Upper lobe of left lung (tissue), 4 donors: ENCODE measurements around the gene TFF1.

Experiments used
- POLR2A ChIP-seq, 4 donors: fragments of 450-650 bp; IDR thresholded peaks; one replicate each; pipeline ENCODE4 v1.5.1; 2016 to 2017; ENCODE audit warnings: antibody characterized with exemption in 4 of 4, mild to moderate bottlenecking in 2 of 4
- POLR2AphosphoS5 ChIP-seq, 2 donors: sonication (generic); formaldehyde crosslinking; IDR thresholded peaks; one replicate each; pipeline ENCODE4 v1.5.1; 2017; ENCODE audit warnings: antibody characterized with exemption in 2 of 2
- TF ChIP-seq, protein P1 (sequence below), 6 experiments: fragments of 450-650 bp in 4 of 6; fragments of 200-600 bp in 2 of 6; sonication (generic) in 2 of 6; IDR thresholded peaks; one replicate each; pipeline ENCODE4 v1.5.1; 2016 to 2019; ENCODE audit warnings: antibody characterized with exemption in 6 of 6

GRCh38 chr21:42382915-42383314 is 16.6 kb upstream of the TFF1 start:
- TF ChIP-seq POLR2AphosphoS5 (IDR thresholded peaks at IDR 0.05) (no peak), POLR2A (IDR thresholded peaks at IDR 0.05) (no peak)
- TF ChIP-seq, protein P1, sequence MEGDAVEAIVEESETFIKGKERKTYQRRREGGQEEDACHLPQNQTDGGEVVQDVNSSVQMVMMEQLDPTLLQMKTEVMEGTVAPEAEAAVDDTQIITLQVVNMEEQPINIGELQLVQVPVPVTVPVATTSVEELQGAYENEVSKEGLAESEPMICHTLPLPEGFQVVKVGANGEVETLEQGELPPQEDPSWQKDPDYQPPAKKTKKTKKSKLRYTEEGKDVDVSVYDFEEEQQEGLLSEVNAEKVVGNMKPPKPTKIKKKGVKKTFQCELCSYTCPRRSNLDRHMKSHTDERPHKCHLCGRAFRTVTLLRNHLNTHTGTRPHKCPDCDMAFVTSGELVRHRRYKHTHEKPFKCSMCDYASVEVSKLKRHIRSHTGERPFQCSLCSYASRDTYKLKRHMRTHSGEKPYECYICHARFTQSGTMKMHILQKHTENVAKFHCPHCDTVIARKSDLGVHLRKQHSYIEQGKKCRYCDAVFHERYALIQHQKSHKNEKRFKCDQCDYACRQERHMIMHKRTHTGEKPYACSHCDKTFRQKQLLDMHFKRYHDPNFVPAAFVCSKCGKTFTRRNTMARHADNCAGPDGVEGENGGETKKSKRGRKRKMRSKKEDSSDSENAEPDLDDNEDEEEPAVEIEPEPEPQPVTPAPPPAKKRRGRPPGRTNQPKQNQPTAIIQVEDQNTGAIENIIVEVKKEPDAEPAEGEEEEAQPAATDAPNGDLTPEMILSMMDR (IDR thresholded peaks at IDR 0.05), result no peak
